H7 (cell line): ENCODE measurements around the gene SYNE2. TPM values are rescaled to one million over a fixed set of nuclear protein-coding genes. Genes with fewer than 3 reads are reported as not detected.

ENCODE experiments used
- DNase-seq: peaks from one replicate; pipeline ENCODE4 v3.0.0; 2012
- H3K27me3 ChIP-seq: 2 replicates; pipeline ENCODE4 v1.6.0; 2011; ENCODE audit warnings: mild to moderate bottlenecking, low read length; ENCODE audit not compliant: control insufficient read depth, insufficient read depth
- H3K36me3 ChIP-seq: replicated peaks from 2 replicates; pipeline ENCODE4 v1.5.1; 2011; ENCODE audit warnings: low read length; ENCODE audit not compliant: control insufficient read depth, insufficient read depth
- H3K4me3 ChIP-seq: 2 replicates; pipeline ENCODE4 v1.5.1; 2011; ENCODE audit warnings: low read depth, mild to moderate bottlenecking, control low read depth, low read length, moderate library complexity; ENCODE audit not compliant: insufficient read depth
- total RNA-seq: library from RNA; depleted of rRNA; stranded (reverse); fragments of >200 nt; shearing (Covaris generic); gene quantifications from 2 replicates; pipeline ENCODE4 v1.2.3, GENCODE V29; 2014

The SYNE2 gene
- total RNA-seq, 1 experiment from 2014 or later, result 35.3 TPM

DNA sequence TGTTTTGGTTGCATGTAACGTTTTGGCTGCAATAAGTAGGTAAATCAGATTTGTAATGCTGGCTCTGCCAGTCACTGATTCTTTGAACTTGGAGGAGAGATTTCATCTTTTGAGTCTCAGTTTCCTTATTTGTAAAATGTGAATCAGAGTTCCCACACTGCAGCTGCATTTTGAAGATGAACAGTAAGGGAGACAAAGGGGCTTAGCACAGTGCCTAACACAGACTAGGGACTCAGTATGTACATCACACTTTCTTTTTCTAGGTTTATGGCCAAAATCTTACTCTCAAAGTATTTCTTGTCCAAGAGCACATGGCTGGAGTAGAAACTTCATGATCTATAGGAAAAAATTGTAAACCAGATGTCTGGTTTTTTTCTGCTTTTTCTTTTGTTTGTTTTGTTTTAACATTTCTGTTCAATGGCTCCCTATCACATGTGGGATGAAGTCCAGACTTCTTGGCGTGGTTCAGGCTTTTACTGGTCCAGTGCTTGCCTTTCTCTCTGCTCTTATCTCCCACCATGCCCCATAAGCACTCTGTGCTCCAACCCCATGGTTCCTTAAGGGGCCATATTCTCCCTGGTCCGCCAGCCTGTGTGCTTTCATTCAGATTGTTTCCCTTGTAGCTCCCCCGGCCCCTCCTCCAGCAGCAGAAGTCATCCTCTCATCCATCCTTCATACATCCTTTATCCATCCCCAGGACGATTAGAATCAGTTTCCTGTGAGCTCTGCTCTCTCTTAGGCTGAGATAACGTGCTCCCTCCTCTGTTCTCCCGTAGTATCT, 58.0 kb downstream of the SYNE2 start:
- DNase-seq, result no peak
- Histone ChIP-seq H3K36me3 (no peaks in the 10 kb centered on the region), H3K27me3 (no peaks in the 10 kb centered on the region), H3K4me3 (no peak overlapping the region)

GRCh38 chr14:63911404-63911803, 58.6 kb downstream of the SYNE2 start:
- Histone ChIP-seq H3K36me3 (no peaks in the 10 kb centered on the region), H3K4me3 (no peak overlapping the region), H3K27me3 (no peaks in the 10 kb centered on the region)
- no peak for DNase-seq

DNA sequence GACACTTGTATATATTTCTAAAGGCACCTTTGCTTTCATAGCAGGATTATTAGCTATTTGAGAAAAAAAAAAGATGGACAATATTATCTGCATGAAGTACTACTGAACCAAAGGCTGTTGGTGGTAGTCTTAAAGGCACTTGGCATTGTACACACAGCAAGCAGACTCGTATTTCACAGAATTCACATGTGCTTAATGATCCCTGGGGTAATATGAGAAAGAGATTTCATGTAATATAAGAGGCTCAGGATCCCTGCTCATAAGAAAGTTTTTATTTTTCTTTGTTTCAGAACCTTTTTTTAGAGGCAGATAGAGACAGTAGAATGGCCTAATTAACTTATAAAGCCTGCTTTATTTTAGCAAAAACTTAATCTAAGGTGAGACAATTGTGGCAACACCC, 59.5 kb downstream of the SYNE2 start:
- no peaks in the 10 kb centered on the region for H3K27me3 ChIP-seq
- no peak for DNase-seq

DNA sequence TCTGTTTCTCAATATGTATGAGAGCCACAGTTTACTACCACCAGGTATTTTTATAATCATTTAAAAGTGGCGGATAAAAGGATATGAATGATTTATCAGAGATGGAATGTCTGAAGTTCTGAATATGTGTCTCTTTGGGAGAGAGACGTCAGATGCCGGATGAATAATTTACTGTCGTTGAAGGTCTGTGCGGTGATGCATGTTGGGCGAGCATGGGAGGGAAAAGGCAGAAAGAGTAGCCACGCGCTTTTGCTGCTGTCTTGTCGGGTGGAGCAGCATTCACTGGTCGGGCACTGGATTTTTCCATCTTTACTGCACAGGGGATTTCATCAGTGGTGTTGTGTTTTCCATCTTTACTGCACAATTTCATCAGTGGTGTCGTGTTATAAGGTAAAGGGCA, 65.6 kb downstream of the SYNE2 start:
- Histone ChIP-seq H3K4me3 (no peak overlapping the region), H3K27me3 (no peaks in the 10 kb centered on the region), H3K36me3 (no peaks in the 10 kb centered on the region; the same call in 1 of the 2 replicates)
- DNase-seq, result no peak

More for the DNA sequence above, 59.5 kb downstream of the SYNE2 start:
- Histone ChIP-seq H3K36me3 (no peaks in the 10 kb centered on the region), H3K4me3 (no peak overlapping the region)

GRCh38 chr14:63922696-63923421, 70.1 kb downstream of the SYNE2 start:
- Histone ChIP-seq H3K27me3 (no peaks in the 10 kb centered on the region), H3K4me3 (no peak overlapping the region), H3K36me3 (no peaks in the 10 kb centered on the region; the same call in 1 of the 2 replicates)
- DNase-seq, result no peak

GRCh38 chr14:63923422-63923752, 70.6 kb downstream of the SYNE2 start:
- no peak for DNase-seq
- Histone ChIP-seq H3K27me3 (no peaks in the 10 kb centered on the region), H3K4me3 (no peak overlapping the region), H3K36me3 (no peaks in the 10 kb centered on the region; the same call in 1 of the 2 replicates)

- Histone ChIP-seq H3K36me3 (no peaks in the 10 kb centered on the region; the same call in 1 of the 2 replicates), H3K4me3 (no peak overlapping the region)
Observed at GRCh38 chr14:63924375-63924774, 71.6 kb downstream of the SYNE2 start.

DNA sequence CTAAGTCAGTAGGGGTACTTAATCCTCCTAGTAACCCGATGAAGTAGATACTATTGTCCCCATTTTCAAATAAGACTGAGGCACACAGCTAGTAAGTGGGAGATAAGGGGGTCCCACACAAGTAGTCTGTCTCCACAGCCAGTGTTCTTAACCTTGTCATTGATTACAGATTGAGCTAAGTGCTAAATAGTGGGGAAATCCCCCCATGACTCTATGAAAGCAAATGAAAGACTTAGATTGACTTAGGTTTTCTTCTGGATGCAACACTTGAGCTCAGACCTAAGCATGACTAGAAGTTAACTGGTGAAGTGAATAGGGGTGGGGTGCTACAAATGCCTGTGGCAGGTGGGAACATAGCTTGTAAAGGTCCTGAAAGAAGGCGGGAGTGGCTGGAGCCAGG, 73.8 kb downstream of the SYNE2 start:
- Histone ChIP-seq H3K27me3 (no peaks in the 10 kb centered on the region), H3K4me3 (no peak overlapping the region), H3K36me3 (no peaks in the 10 kb centered on the region)
- DNase-seq, result no peak

More at GRCh38 chr14:63924375-63924774, 71.6 kb downstream of the SYNE2 start:
- no peak for DNase-seq
- no peaks in the 10 kb centered on the region for H3K27me3 ChIP-seq

DNA sequence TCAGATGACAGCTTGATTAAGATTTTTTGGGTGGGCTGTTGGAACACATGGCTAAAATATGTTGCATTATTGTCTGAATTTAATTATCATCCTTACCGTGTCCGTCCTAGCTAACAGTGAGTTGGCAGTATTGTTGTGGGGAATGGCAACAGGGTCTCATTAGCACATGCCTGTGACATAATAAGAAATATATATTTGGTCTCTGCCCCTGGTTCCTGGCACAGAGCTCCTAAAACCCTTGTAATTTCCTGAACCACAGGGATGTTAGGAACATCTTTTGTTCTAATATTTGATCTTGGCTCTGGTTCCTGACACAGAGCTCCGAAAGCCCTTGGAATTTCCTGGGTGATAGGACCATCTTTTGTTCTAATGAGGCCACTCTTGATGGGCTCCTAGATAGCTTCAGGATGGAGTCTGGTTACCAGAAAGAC, 76.0 kb downstream of the SYNE2 start:
- DNase-seq, result no peak
- Histone ChIP-seq H3K4me3 (no peak overlapping the region), H3K27me3 (no peaks in the 10 kb centered on the region), H3K36me3 (no peaks in the 10 kb centered on the region)

DNA sequence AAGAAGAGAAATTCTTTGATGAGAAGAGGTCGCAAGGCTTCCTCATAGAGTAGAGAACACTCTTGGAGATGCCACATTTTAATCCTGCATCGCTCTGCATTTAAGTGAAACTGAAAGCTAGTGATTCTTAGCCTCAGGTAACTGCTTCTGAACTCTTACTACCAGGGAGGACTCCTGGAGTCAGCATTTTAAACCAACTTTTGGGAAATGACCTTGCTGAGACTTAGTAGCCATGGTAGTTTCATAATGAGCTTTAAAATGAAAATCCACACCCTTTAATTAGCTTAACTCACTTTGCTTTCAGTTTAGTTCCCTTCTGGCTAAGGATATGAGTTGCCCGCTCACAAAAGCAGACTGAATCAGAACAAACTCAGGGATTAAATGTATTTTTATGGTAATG, 80.3 kb downstream of the SYNE2 start:
- DNase-seq, result no peak
- Histone ChIP-seq H3K4me3 (no peak overlapping the region), H3K27me3 (no peaks in the 10 kb centered on the region), H3K36me3 (no peaks in the 10 kb centered on the region; the same call in 1 of the 2 replicates)

GRCh38 chr14:63933711-63934110, 80.9 kb downstream of the SYNE2 start:
- DNase-seq, result peak; percentile 9
- Histone ChIP-seq H3K36me3 (no peaks in the 10 kb centered on the region; the same call in 1 of the 2 replicates), H3K4me3 (no peak overlapping the region), H3K27me3 (no peaks in the 10 kb centered on the region)

- no peak for DNase-seq
- no peaks in the 10 kb centered on the region; the same call in 1 of the 2 replicates for H3K36me3 ChIP-seq
- no peaks in the 10 kb centered on the region for H3K27me3 ChIP-seq
- H3K4me3 ChIP-seq, result no peak overlapping the region
Observed at GRCh38 chr14:63938198-63939005, 85.6 kb downstream of the SYNE2 start.

GRCh38 chr14:63939006-63939270, 86.1 kb downstream of the SYNE2 start:
- Histone ChIP-seq H3K27me3 (no peaks in the 10 kb centered on the region), H3K36me3 (no peaks in the 10 kb centered on the region; the same call in 1 of the 2 replicates), H3K4me3 (no peak overlapping the region)
- DNase-seq, result no peak

- DNase-seq, result no peak
- H3K36me3 ChIP-seq, result no peaks in the 10 kb centered on the region; the same call in 1 of the 2 replicates
- no peaks in the 10 kb centered on the region for H3K27me3 ChIP-seq
- H3K4me3 ChIP-seq, result no peak overlapping the region
Observed at GRCh38 chr14:63940387-63940786, 87.6 kb downstream of the SYNE2 start.
